ENCODE results near the gene IGLL1.

GRCh38 chr22:23550049-23550650 lies 29.9 kb downstream of the IGLL1 start:
- TF ChIP-seq CTCF (IDR thresholded peaks at IDR 0.05; ENCODE audit: low read depth, low read length, missing input control) (no peak), GABPA (IDR thresholded peaks at IDR 0.05 in 1 of 2, conservative IDR thresholded peaks at IDR 0.05 in 1 of 2) (no peak)

Data from liver (tissue), 3 donors.